HEK293 (cell line): ENCODE measurements around the gene DUS1L.

Source experiments
- CTCF ChIA-PET: fragments of 350-600 bp; formaldehyde crosslinking; extraction: SDS; loops from one replicate; lab custom pipeline; 2021; ENCODE audit warnings: antibody characterized with exemption; lab: Yijun Ruan, JAX
- POLR2A ChIA-PET: fragments of 300-600 bp; formaldehyde crosslinking; extraction: SDS; loops from one replicate; lab custom pipeline; 2020; ENCODE audit warnings: antibody characterized with exemption, inconsistent platforms; lab: Yijun Ruan, JAX
- H3K27ac ChIP-seq: fragments of 200-500 bp; sonication (Bioruptor generic); 2 replicates; pipeline ENCODE4 v1.5.1; 2014; ENCODE audit warnings: low read depth, low read length, control low read depth, inconsistent platforms; ENCODE audit errors: extremely low read depth
- H3K36me3 ChIP-seq, 2 experiments: fragments of 200-500 bp in 1 of 2; sonication (Bioruptor generic) in 1 of 2; 1 replicate in 1 of 2; 2 replicates in 1 of 2; pipeline ENCODE4 v1.5.1; 2014 to 2017; ENCODE audit warnings: inconsistent platforms in 2 of 2, low read length in 2 of 2; ENCODE audit not compliant: control insufficient read depth in 2 of 2, insufficient read depth in 1 of 2
- H3K4me1 ChIP-seq: fragments of 200-500 bp; sonication (Bioruptor generic); 2 replicates; pipeline ENCODE4 v1.5.1; 2014; ENCODE audit warnings: mild to moderate bottlenecking, low read length, inconsistent platforms; ENCODE audit not compliant: control insufficient read depth, insufficient read depth
- H3K4me3 ChIP-seq: 2 replicates; pipeline ENCODE4 v1.5.1; 2011; ENCODE audit warnings: low read depth, mild to moderate bottlenecking, control low read depth, low read length, moderate library complexity
- H3K9me3 ChIP-seq: fragments of 200-500 bp; sonication (Bioruptor generic); 2 replicates; pipeline ENCODE4 v1.5.1; 2014; ENCODE audit warnings: low read depth, low read length, inconsistent platforms; ENCODE audit not compliant: control insufficient read depth, insufficient read depth
- GLIS2 ChIP-seq: fragments of 450-650 bp; formaldehyde crosslinking; IDR thresholded peaks from 2 replicates; pipeline ENCODE4 v1.5.1; 2016; ENCODE audit warnings: missing biosample characterization, missing genetic modification characterization
- HIC1 ChIP-seq: fragments of 450-650 bp; formaldehyde crosslinking; IDR thresholded peaks from 2 replicates; pipeline ENCODE4 v1.5.1; 2016; ENCODE audit warnings: missing biosample characterization, missing genetic modification characterization
- INSM2 ChIP-seq: fragments of 450-650 bp; formaldehyde crosslinking; IDR thresholded peaks from 2 replicates; pipeline ENCODE4 v1.5.1; 2016; ENCODE audit warnings: missing biosample characterization, missing genetic modification characterization
- KLF1 ChIP-seq: fragments of 450-650 bp; formaldehyde crosslinking; IDR thresholded peaks from 2 replicates; pipeline ENCODE4 v1.5.1; 2016; ENCODE audit warnings: missing biosample characterization, missing genetic modification characterization
- KLF10 ChIP-seq: fragments of 450-650 bp; IDR thresholded peaks from 2 replicates; pipeline ENCODE4 v1.5.1; 2018; ENCODE audit warnings: missing biosample characterization, mild to moderate bottlenecking, missing genetic modification characterization
- KLF8 ChIP-seq: fragments of 450-650 bp; formaldehyde crosslinking; IDR thresholded peaks from 2 replicates; pipeline ENCODE4 v1.5.1; 2016; ENCODE audit warnings: missing biosample characterization, missing genetic modification characterization
- PATZ1 ChIP-seq: fragments of 450-650 bp; formaldehyde crosslinking; IDR thresholded peaks from 2 replicates; pipeline ENCODE4 v1.5.1; 2016; ENCODE audit warnings: missing biosample characterization, missing genetic modification characterization
- PRDM10 ChIP-seq: fragments of 450-650 bp; formaldehyde crosslinking; IDR thresholded peaks from 2 replicates; pipeline ENCODE4 v1.5.1; 2016; ENCODE audit warnings: missing biosample characterization, missing genetic modification characterization
- SCRT1 ChIP-seq: fragments of 450-650 bp; formaldehyde crosslinking; IDR thresholded peaks from 2 replicates; pipeline ENCODE4 v1.5.1; 2016; ENCODE audit warnings: missing biosample characterization, missing genetic modification characterization, borderline replicate concordance
- SP2 ChIP-seq: fragments of 450-650 bp; formaldehyde crosslinking; IDR thresholded peaks from 2 replicates; pipeline ENCODE4 v1.5.1; 2016; ENCODE audit warnings: missing biosample characterization, missing genetic modification characterization
- SP7 ChIP-seq: fragments of 450-650 bp; formaldehyde crosslinking; IDR thresholded peaks from 2 replicates; pipeline ENCODE4 v1.5.1; 2016; ENCODE audit warnings: missing biosample characterization, missing genetic modification characterization
- ZBTB8A ChIP-seq: fragments of 450-650 bp; formaldehyde crosslinking; IDR thresholded peaks from 2 replicates; pipeline ENCODE4 v1.5.1; 2016; ENCODE audit warnings: missing biosample characterization, missing genetic modification characterization
- ZFP3 ChIP-seq: fragments of 450-650 bp; formaldehyde crosslinking; IDR thresholded peaks from 2 replicates; pipeline ENCODE4 v1.5.1; 2016; ENCODE audit warnings: low read depth, missing biosample characterization, missing genetic modification characterization
- ZNF133 ChIP-seq: fragments of 450-650 bp; formaldehyde crosslinking; IDR thresholded peaks from 2 replicates; pipeline ENCODE4 v1.5.1; 2016; ENCODE audit warnings: missing biosample characterization, missing genetic modification characterization
- ZNF18 ChIP-seq: fragments of 450-650 bp; formaldehyde crosslinking; IDR thresholded peaks from 2 replicates; pipeline ENCODE4 v1.5.1; 2016; ENCODE audit warnings: missing biosample characterization, missing genetic modification characterization
- ZNF2 ChIP-seq: fragments of 450-650 bp; formaldehyde crosslinking; IDR thresholded peaks from 2 replicates; pipeline ENCODE4 v1.5.1; 2016; ENCODE audit warnings: missing biosample characterization, missing genetic modification characterization
- ZNF311 ChIP-seq: fragments of 450-650 bp; formaldehyde crosslinking; IDR thresholded peaks from 2 replicates; pipeline ENCODE4 v1.5.1; 2017; ENCODE audit warnings: missing biosample characterization, missing genetic modification characterization, borderline replicate concordance
- ZNF341 ChIP-seq: fragments of 450-650 bp; formaldehyde crosslinking; IDR thresholded peaks from 2 replicates; pipeline ENCODE4; 2016; ENCODE audit warnings: low read depth, missing biosample characterization, missing genetic modification characterization
- ZNF600 ChIP-seq: fragments of 450-650 bp; formaldehyde crosslinking; IDR thresholded peaks from 2 replicates; pipeline ENCODE4 v1.5.1; 2016; ENCODE audit warnings: missing biosample characterization, missing genetic modification characterization
- ZNF645 ChIP-seq: fragments of 450-650 bp; formaldehyde crosslinking; IDR thresholded peaks from 2 replicates; pipeline ENCODE4; 2016; ENCODE audit warnings: missing biosample characterization, missing genetic modification characterization
- ZNF76 ChIP-seq: fragments of 450-650 bp; formaldehyde crosslinking; IDR thresholded peaks from 2 replicates; pipeline ENCODE4; 2016; ENCODE audit warnings: low read depth, missing biosample characterization, missing genetic modification characterization, borderline replicate concordance

DUS1L gene

GRCh38 chr17:82034371-82035011 lies 31.1 kb downstream of the DUS1L start (continued):
- TF ChIP-seq PRDM10 (tag by site-specific recombination): no peak
- TF ChIP-seq ZNF76 (tag by site-specific recombination): no peak
- peak; percentile 51 for TF ChIP-seq KLF1 (tag by site-specific recombination)
- peak; percentile 63 for TF ChIP-seq HIC1
- TF ChIP-seq SP7 (tag by site-specific recombination): peak; percentile 27; the same call in 1 of the 2 replicates
- 0 out of 2 replicates have a peak, but pooled peaks have one; percentile 14 for TF ChIP-seq GLIS2 (tag by site-specific recombination)
- TF ChIP-seq SP2 (tag by site-specific recombination): peak; percentile 93
- TF ChIP-seq ZNF341 (tag by site-specific recombination): peak; percentile 50

- Histone ChIP-seq H3K4me3 (no peak overlapping the region), H3K27ac (no peak overlapping the region), H3K4me1 (peaks cover 10% of the 10 kb centered on the region), H3K9me3 (no peaks in the 10 kb centered on the region), H3K36me3 (peaks cover 0 to 51% of the 10 kb centered on the region in 2 experiments; a peak in 1 of 3 replicates)
- POLR2A ChIA-PET: interaction anchor here (1.6 to 6.0 kb wide), 4 partner anchors 11 to 56 kb away, joined by 7 to 56 read pairs (median 21); partner anchors contain the start of genes CENPX, GPS1, LRRC45 and RFNG
- CTCF ChIA-PET: interaction anchor here (7.2 kb wide), 1 partner anchor 12 kb away, joined by 42 read pairs; the partner anchor contains the start of genes CENPX and LRRC45
- no peak for TF ChIP-seq KLF10 (tag by site-specific recombination)
- TF ChIP-seq ZNF76 (tag by site-specific recombination): no peak
- TF ChIP-seq SCRT1 (tag by site-specific recombination): no peak
- TF ChIP-seq ZNF311 (tag by site-specific recombination): no peak
- no peak for TF ChIP-seq ZNF600 (tag by site-specific recombination)
- no peak for TF ChIP-seq ZFP3 (tag by site-specific recombination)
- TF ChIP-seq ZNF645 (tag by site-specific recombination): no peak
- TF ChIP-seq ZNF133 (tag by site-specific recombination): no peak
- peak; percentile 37 for TF ChIP-seq PATZ1 (tag by site-specific recombination)
- no peak for TF ChIP-seq SP7 (tag by site-specific recombination)
- no peak for TF ChIP-seq ZNF2 (tag by site-specific recombination)
- TF ChIP-seq ZNF18 (tag by site-specific recombination): no peak
- no peak for TF ChIP-seq ZBTB8A (tag by site-specific recombination)
- 0 out of 2 replicates have a peak, but pooled peaks have one; percentile 42 for TF ChIP-seq KLF8
- TF ChIP-seq INSM2 (tag by site-specific recombination): no peak
- TF ChIP-seq GLIS2 (tag by site-specific recombination): no peak
Measured at GRCh38 chr17:82033359-82034085, 32.1 kb downstream of the DUS1L start.
